Fibroblast of skin of left quadriceps (primary cell): Measurements from ENCODE around the gene MOB3B.

Source experiments
- DNase-seq, 2 experiments: peaks; one replicate each; pipeline ENCODE4 v3.0.0-alpha.2; 2013; ENCODE audit warnings: low read depth in 2 of 2

Gene MOB3B

DNA sequence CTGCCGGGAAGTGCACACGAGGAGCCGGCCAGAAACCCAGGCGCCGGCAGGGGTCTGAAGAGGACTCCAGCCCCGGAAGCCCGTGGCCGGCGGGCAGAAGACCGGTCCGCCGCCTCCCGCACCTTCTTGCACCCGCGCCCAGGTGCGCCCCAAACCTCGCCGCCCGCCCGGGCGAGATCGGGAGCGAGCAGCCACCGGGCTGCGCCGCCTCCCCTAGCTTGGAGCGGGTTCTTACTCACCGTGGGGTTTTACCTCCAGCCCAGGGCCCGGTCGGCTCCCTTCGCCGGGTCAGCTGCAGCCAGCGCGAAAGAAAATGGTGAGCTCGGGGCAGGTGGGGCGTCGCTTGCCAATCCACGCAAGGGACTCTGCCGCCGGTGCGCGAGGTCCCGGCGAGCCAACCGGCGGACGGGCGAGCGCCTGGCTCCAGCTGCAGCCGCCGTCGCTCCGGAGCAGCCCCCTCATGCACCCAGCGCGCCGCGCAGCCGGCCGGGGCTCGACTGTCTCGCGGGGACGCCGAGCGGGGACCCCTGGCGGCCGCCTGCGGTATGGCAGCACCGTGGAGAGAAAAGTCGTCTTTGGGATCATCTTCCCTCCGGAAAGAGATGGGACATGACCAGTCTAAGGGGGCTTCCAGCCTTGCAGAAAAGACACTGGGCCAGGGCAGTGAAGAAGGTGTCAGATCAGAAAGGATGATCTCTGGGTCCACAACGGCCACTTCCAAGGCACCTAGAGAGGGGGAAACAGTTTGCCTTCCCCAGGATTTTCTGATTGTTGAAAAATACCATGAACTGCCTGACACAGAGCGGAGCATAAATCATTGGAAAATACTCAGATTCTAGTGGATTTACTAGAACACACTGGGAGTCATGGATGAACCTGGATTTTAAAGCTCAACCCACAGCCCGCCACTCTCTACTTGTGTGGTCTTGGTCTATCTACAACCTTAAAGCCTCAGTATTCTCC, at the start of gene MOB3B:
TSS of gene MOB3B (minus strand) at position 499 of the 963 bp plus-strand sequence. CDS start 74,264 bp downstream, outside the sequence.
- DNase-seq, result peak; percentile 37 to 43

GRCh38 chr9:27573634-27574590, 44.3 kb upstream of the MOB3B start:
- DNase-seq, result peak; percentile 96

DNA sequence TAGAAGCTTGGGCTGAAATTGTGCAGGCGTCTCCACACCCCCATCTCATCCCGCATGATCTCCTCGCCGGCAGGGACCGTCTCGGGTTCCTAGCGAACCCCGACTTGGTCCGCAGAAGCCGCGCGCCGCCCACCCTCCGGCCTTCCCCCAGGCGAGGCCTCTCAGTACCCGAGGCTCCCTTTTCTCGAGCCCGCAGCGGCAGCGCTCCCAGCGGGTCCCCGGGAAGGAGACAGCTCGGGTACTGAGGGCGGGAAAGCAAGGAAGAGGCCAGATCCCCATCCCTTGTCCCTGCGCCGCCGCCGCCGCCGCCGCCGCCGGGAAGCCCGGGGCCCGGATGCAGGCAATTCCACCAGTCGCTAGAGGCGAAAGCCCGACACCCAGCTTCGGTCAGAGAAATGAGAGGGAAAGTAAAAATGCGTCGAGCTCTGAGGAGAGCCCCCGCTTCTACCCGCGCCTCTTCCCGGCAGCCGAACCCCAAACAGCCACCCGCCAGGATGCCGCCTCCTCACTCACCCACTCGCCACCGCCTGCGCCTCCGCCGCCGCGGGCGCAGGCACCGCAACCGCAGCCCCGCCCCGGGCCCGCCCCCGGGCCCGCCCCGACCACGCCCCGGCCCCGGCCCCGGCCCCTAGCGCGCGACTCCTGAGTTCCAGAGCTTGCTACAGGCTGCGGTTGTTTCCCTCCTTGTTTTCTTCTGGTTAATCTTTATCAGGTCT, 43.5 kb upstream of the MOB3B start, which contains the start of gene C9orf72:
TSS of gene C9orf72 (minus strand) at position 564 of the 716 bp plus-strand sequence. CDS start 6,361 bp downstream, outside the sequence.
- DNase-seq, result peak in 1 of 2 experiments; percentile 23

GRCh38 chr9:27572566-27572917, 42.9 kb upstream of the MOB3B start:
- DNase-seq, result no peak

- DNase-seq, result no peak
Observed at GRCh38 chr9:27572061-27572460, 42.4 kb upstream of the MOB3B start.

- DNase-seq, result no peak
Observed at GRCh38 chr9:27571011-27571410, 41.4 kb upstream of the MOB3B start.

- no peak for DNase-seq
Observed at GRCh38 chr9:27569406-27569805, 39.8 kb upstream of the MOB3B start.

DNA sequence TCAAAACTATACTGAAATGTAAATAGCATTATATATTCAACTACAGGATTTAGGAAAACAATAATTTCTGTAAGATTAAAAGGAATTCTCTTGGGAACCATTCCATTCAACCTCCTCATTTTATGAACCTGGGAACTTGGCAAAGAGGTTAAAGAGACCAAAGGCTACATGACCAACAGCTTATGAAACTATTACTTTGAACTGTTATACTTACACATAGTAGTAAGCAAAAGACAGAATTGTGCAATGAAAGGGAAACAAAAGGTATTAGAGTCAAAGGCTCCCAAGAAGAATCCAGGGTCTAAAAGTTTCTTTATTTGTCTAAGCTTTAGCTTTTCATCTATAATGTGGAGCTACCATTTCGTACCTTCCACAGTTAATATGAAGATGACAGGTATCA, 36.5 kb upstream of the MOB3B start:
- DNase-seq, result no peak

GRCh38 chr9:27565696-27566095, 36.1 kb upstream of the MOB3B start:
- DNase-seq, result no peak

DNA sequence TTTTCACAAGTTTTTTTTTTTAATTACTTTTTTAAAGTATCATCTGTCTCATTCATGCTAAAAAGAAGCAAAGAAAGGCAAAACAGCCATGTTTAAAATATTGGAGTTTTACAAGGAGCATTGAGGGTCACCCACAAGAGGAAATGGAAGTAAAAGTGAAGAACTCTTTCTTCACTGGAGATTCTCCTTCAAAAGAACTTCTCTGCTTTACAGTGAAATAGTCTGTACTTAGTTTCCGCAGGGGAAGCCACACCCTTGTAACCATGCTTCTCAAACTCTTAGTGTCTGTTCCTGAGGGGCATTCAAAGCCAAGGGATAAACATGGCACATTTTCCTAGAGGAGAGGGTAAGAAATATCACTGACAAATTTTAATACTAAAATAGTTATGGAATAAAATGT, 35.1 kb upstream of the MOB3B start:
- DNase-seq, result no peak

DNA sequence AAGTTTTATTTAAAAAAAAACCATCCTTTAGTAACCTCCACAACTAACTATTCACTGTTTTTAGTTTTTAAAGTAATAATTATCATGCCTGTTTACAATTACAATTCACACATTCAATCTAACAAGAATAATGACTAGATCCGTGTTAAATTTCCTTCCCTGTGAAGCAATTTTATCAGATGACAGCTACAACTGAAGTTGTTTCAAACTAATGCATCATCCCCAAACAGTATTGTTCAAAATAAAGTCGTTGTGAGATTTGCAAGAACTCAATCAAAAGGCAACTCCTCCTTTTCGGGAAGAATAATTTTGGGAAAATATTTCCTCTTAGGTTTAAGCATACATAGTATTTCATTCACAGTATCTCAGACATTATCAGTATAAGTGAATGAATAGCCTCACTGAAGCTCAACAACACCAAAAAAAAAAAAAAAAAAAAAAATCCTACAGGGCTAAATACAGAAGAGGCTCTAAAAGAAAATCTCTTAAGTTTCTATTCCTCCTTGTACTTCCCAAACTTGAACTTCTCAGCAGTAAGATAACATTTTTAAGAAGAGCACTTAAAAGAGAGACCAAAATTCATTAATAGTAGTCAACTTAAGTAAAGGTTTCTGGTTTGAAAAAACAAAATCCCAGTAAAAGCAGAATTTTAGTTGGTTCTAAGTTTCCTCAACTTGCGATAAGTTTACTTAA, 34.3 kb upstream of the MOB3B start:
- DNase-seq, result no peak

GRCh38 chr9:27561685-27562084, 32.1 kb upstream of the MOB3B start:
- DNase-seq, result no peak

- DNase-seq, result no peak
Observed at GRCh38 chr9:27560457-27560856, 30.8 kb upstream of the MOB3B start.

- DNase-seq, result no peak
Observed at GRCh38 chr9:27558307-27558706, 28.7 kb upstream of the MOB3B start.

DNA sequence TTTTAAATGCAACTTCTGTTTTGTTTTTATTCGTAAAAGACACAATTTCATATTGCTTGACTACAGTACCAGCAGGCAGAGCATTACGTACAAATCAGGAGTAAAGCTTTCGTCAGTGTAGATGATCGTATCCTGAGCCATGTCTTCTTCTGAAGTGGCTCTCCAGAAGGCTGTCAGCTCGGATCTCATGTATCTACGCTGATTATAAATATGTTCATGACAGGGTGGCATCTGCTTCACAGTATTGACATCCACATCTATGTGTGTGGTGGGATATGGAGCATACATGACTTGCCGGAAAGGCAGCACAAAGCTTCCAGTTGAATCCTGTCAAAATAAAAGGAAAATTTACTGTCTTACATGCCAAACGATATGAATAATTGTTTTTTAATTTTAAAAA, 26.9 kb upstream of the MOB3B start:
- DNase-seq, result no peak

GRCh38 chr9:27554712-27555111, 25.1 kb upstream of the MOB3B start:
- DNase-seq, result no peak

DNA sequence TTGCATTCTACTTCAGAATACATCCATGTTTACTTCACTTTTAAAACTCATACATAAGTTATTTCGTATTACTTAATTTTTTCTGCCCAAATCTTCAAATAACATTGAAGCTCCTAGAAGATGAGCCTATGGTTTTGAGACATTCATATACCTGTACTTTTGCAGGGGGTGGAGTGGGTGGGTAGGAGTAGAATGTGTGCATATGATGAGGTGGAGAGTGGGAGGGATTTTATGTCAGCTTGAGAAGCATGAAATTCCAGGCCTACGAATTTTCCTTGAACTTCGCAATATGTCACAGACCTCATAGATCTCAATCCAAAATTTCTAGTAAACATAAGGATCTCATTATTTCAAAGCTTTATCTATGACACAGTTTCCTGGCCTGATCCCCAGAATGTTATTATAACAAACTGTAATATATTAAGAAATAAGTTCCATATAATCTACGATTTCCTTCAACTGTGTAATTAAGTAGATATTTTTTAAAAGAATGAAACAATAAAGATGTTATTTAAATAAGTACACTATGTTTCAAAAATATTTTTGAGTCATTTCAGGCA, 19.7 kb upstream of the MOB3B start:
- peak; percentile 58 to 64 for DNase-seq

GRCh38 chr9:27548055-27548741, 18.6 kb upstream of the MOB3B start:
- peak in 1 of 2 experiments; percentile 23 for DNase-seq

- DNase-seq, result no peak
Observed at GRCh38 chr9:27545471-27545870, 15.9 kb upstream of the MOB3B start.

GRCh38 chr9:27542508-27542907, 12.9 kb upstream of the MOB3B start:
- no peak for DNase-seq
